GM12892 (cell line): ENCODE results near the gene SLC51A. TPM values are rescaled to one million over a fixed set of nuclear protein-coding genes. Genes with fewer than 3 reads are reported as not detected.
"Not testable (repeated sequence)": the region's sequence is repeated elsewhere in the genome, so short reads cannot be mapped to it uniquely, and the experiment has no call there.

Source experiments
- DNase-seq: peaks from one replicate; pipeline ENCODE4 v3.0.0; 2011; ENCODE audit not compliant: insufficient read length
- FAIRE-seq: peaks from 2 replicates; lab custom pipeline; 2011; peaks lifted over from hg19 to GRCh38; lab: Jason Lieb, UNC
- POLR2A ChIP-seq: IDR thresholded peaks from 2 replicates; pipeline ENCODE4 v1.6.1; 2011; ENCODE audit warnings: low read depth, low read length, control low read depth
- POLR2AphosphoS5 ChIP-seq: IDR thresholded peaks from 2 replicates; pipeline ENCODE4 v1.6.1; 2011; ENCODE audit warnings: low read depth, low read length, control low read depth
- TAF1 ChIP-seq: IDR thresholded peaks from 2 replicates; pipeline ENCODE4 v1.6.1; 2011; ENCODE audit warnings: low read depth, mild to moderate bottlenecking, control low read depth, low read length, borderline replicate concordance
- polyA plus RNA-seq: library from polyadenylated mRNA; unstranded; fragments of >200 nt; gene quantifications from one replicate; pipeline ENCODE4 v1.2.1, GENCODE V29; 2012; ENCODE audit warnings: missing spikeins, inconsistent platforms; ENCODE audit not compliant: missing spikeins

SLC51A gene
- polyA plus RNA-seq: 1.7 TPM

GRCh38 chr3:196216089-196216564, at the start of gene SLC51A:
Gene SLC51A (plus strand): TSS chr3:196216534. CDS start chr3:196216713, 179 bp downstream.
- FAIRE-seq: no peak
- DNase-seq: no peak
- no peak for TF ChIP-seq POLR2AphosphoS5
- no peak for TF ChIP-seq TAF1
- no peak for TF ChIP-seq POLR2A

- no peak for DNase-seq
- FAIRE-seq: no peak
- TF ChIP-seq POLR2AphosphoS5 (no peak), POLR2A (no peak), TAF1 (no peak)
Observed at GRCh38 chr3:196166741-196167140, 49.6 kb upstream of the SLC51A start.

- FAIRE-seq (no peak), DNase-seq (no peak)
- no peak for TF ChIP-seq POLR2AphosphoS5
Observed at GRCh38 chr3:196168808-196169391, 47.4 kb upstream of the SLC51A start.

- TF ChIP-seq POLR2AphosphoS5: no peak
- TF ChIP-seq POLR2A: no peak
- no peak for TF ChIP-seq TAF1
- DNase-seq (no peak), FAIRE-seq (no peak)
Observed at GRCh38 chr3:196169836-196170240, 46.5 kb upstream of the SLC51A start.

- not testable (repeated sequence) for FAIRE-seq, DNase-seq
Observed at GRCh38 chr3:196170296-196170695, 46.0 kb upstream of the SLC51A start.

- DNase-seq (no peak), FAIRE-seq (no peak)
- TF ChIP-seq POLR2A (no peak), POLR2AphosphoS5 (no peak), TAF1 (no peak)
Observed at GRCh38 chr3:196174652-196175051, 41.7 kb upstream of the SLC51A start.

GRCh38 chr3:196175116-196175625, 41.2 kb upstream of the SLC51A start:
- DNase-seq: no peak
- FAIRE-seq: no peak
- no peak for TF ChIP-seq POLR2AphosphoS5
- TF ChIP-seq TAF1: no peak
- no peak for TF ChIP-seq POLR2A

GRCh38 chr3:196175722-196176121, 40.6 kb upstream of the SLC51A start:
- no peak for DNase-seq
- no peak for TF ChIP-seq POLR2A
- TF ChIP-seq TAF1: no peak
- no peak for TF ChIP-seq POLR2AphosphoS5
- FAIRE-seq: no peak

- TF ChIP-seq TAF1: no peak
- TF ChIP-seq POLR2A: no peak
- TF ChIP-seq POLR2AphosphoS5: no peak
- DNase-seq: no peak
- no peak for FAIRE-seq
Observed at GRCh38 chr3:196177567-196177966, 38.8 kb upstream of the SLC51A start.

GRCh38 chr3:196177967-196178366, 38.4 kb upstream of the SLC51A start:
- FAIRE-seq (no peak), DNase-seq (no peak)
- TF ChIP-seq TAF1 (no peak), POLR2A (no peak), POLR2AphosphoS5 (no peak)

GRCh38 chr3:196178993-196179379, 37.3 kb upstream of the SLC51A start:
- FAIRE-seq (no peak), DNase-seq (no peak)
- TF ChIP-seq TAF1 (no peak), POLR2AphosphoS5 (no peak), POLR2A (no peak)

- DNase-seq (peak; percentile 71), FAIRE-seq (peak; percentile 97)
- TF ChIP-seq POLR2AphosphoS5 (no peak; the same call in 1 of the 2 replicates), POLR2A (peak; percentile 67), TAF1 (peak; percentile 53; the same call in 1 of the 2 replicates)
Observed at GRCh38 chr3:196179380-196180308, 36.7 kb upstream of the SLC51A start.

GRCh38 chr3:196180346-196180745, 36.0 kb upstream of the SLC51A start:
- no peak for DNase-seq
- TF ChIP-seq POLR2A (no peak), TAF1 (no peak), POLR2AphosphoS5 (no peak; the same call in 1 of the 2 replicates)
- FAIRE-seq: peak; percentile 17
